Astrocyte (in vitro differentiated cells and primary cell): Measurements from ENCODE around the gene SMIM26.

Source experiments
- CTCF ChIP-seq: IDR thresholded peaks from 2 replicates; pipeline ENCODE4 v1.5.1; 2011; ENCODE audit warnings: low read depth, mild to moderate bottlenecking, inconsistent platforms, low read length, moderate library complexity; ENCODE audit not compliant: insufficient read depth
- EZH2 ChIP-seq: IDR thresholded peaks from 2 replicates; pipeline ENCODE4 v1.6.1; 2012; ENCODE audit warnings: mild to moderate bottlenecking, low read length, inconsistent platforms; ENCODE audit not compliant: insufficient read depth

GRCh38 chr20:18533978-18534644, 33.1 kb upstream of the SMIM26 start:
- TF ChIP-seq CTCF (no peak), EZH2 (no peak)
